ENCODE measurements around the gene CRTC3.
A peak's percentile ranks its signal among the peaks of the same experiment; 100 is the strongest.

The CRTC3 gene

GRCh38 chr15:90564590-90564989, 34.9 kb downstream of the CRTC3 start:
- DNase-seq, result no peak

- no peak for DNase-seq
Measured at GRCh38 chr15:90565866-90566265, 36.1 kb downstream of the CRTC3 start.

- no peak for DNase-seq
Measured at GRCh38 chr15:90570643-90571042, 40.9 kb downstream of the CRTC3 start.

GRCh38 chr15:90571063-90571541, 41.4 kb downstream of the CRTC3 start:
- DNase-seq, result no peak

- no peak for DNase-seq
Measured at GRCh38 chr15:90572893-90573292, 43.2 kb downstream of the CRTC3 start.

- DNase-seq, result no peak
Measured at GRCh38 chr15:90576711-90577389, 47.1 kb downstream of the CRTC3 start.

GRCh38 chr15:90579213-90579612, 49.5 kb downstream of the CRTC3 start:
- DNase-seq, result no peak

GRCh38 chr15:90580099-90580498, 50.4 kb downstream of the CRTC3 start:
- DNase-seq, result no peak

- DNase-seq, result no peak
Measured at GRCh38 chr15:90580541-90580940, 50.8 kb downstream of the CRTC3 start.

- no peak for DNase-seq
Measured at GRCh38 chr15:90580946-90581345, 51.2 kb downstream of the CRTC3 start.

- DNase-seq, result peak; percentile 16
Measured at GRCh38 chr15:90581771-90582352, 52.1 kb downstream of the CRTC3 start.

- no peak for DNase-seq
Measured at GRCh38 chr15:90582553-90582952, 52.8 kb downstream of the CRTC3 start.

- no peak for DNase-seq
Measured at GRCh38 chr15:90583471-90584252, 53.9 kb downstream of the CRTC3 start.

- no peak for DNase-seq
Measured at GRCh38 chr15:90584841-90585240, 55.1 kb downstream of the CRTC3 start.

- DNase-seq, result no peak
Measured at GRCh38 chr15:90585863-90586262, 56.1 kb downstream of the CRTC3 start.

- no peak for DNase-seq
Measured at GRCh38 chr15:90586948-90587347, 57.2 kb downstream of the CRTC3 start.

GRCh38 chr15:90588427-90588826, 58.7 kb downstream of the CRTC3 start:
- no peak for DNase-seq

- no peak for DNase-seq
Measured at GRCh38 chr15:90591524-90591923, 61.8 kb downstream of the CRTC3 start.

- no peak for DNase-seq
Measured at GRCh38 chr15:90592131-90592881, 62.6 kb downstream of the CRTC3 start.

- DNase-seq, result no peak
Measured at GRCh38 chr15:90593499-90594158, 63.9 kb downstream of the CRTC3 start.

GRCh38 chr15:90594301-90594738, 64.6 kb downstream of the CRTC3 start:
- peak; percentile 75 for DNase-seq

- no peak for DNase-seq
Measured at GRCh38 chr15:90595763-90596155, 66.0 kb downstream of the CRTC3 start.

GRCh38 chr15:90596943-90597342, 67.2 kb downstream of the CRTC3 start:
- DNase-seq, result no peak

Data from stimulated activated CD4-positive, alpha-beta T cell treated with anti-CD3 and anti-CD28 coated beads, Interleukin-4, amount 100 ng/mL, for 1 hour (primary cell).